ENCODE measurements around the gene ANXA6.

The ANXA6 gene

DNA sequence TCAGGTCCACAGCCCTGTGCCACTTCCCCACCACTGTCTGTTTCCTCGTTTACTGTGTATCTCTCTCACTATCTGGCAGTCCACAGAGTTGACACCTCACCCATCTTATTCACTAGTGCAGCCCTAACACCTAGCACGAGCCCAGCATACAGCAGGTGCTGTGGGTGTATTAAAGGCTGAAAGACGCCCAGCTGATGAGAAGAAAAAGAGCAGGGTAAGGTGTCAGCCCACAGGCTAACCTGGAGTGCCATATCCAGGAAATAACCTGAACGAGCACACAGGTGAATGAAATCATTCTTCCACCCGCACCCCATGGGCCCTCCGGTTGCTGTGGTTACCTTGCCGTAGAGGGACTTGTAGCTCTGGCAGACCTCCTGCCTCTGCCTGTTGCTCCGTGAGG, 18.6 kb downstream of the ANXA6 start:
- Histone ChIP-seq H3K27ac (ENCODE audit: low read length) (no peak overlapping the region), H3K9me3 (ENCODE audit: insufficient read depth, low read depth, low read length) (no peaks in the 10 kb centered on the region), H3K36me3 (ENCODE audit: insufficient read depth, low read depth, low read length) (peaks cover 57% of the 10 kb centered on the region), H3K4me1 (ENCODE audit: insufficient read depth, low read length) (peaks cover 10% of the 10 kb centered on the region; the same call in 1 of the 2 replicates), H3K27me3 (ENCODE audit: insufficient read depth, low read length) (no peaks in the 10 kb centered on the region), H3K9ac (ENCODE audit: low read depth, low read length) (no peak overlapping the region), H3K4me3 (ENCODE audit: low read length) (no peak overlapping the region)

- Histone ChIP-seq H3K27me3 (ENCODE audit: insufficient read depth, low read length) (no peaks in the 10 kb centered on the region), H3K9me3 (ENCODE audit: insufficient read depth, low read depth, low read length) (no peaks in the 10 kb centered on the region), H3K4me1 (ENCODE audit: insufficient read depth, low read length) (peaks cover 10% of the 10 kb centered on the region; the same call in 1 of the 2 replicates), H3K36me3 (ENCODE audit: insufficient read depth, low read depth, low read length) (peaks cover 65% of the 10 kb centered on the region), H3K27ac (ENCODE audit: low read length) (no peak overlapping the region), H3K9ac (ENCODE audit: low read depth, low read length) (no peak overlapping the region), H3K4me3 (ENCODE audit: low read length) (no peak overlapping the region)
Observed at GRCh38 chr5:151138114-151138513, 19.5 kb downstream of the ANXA6 start.

DNA sequence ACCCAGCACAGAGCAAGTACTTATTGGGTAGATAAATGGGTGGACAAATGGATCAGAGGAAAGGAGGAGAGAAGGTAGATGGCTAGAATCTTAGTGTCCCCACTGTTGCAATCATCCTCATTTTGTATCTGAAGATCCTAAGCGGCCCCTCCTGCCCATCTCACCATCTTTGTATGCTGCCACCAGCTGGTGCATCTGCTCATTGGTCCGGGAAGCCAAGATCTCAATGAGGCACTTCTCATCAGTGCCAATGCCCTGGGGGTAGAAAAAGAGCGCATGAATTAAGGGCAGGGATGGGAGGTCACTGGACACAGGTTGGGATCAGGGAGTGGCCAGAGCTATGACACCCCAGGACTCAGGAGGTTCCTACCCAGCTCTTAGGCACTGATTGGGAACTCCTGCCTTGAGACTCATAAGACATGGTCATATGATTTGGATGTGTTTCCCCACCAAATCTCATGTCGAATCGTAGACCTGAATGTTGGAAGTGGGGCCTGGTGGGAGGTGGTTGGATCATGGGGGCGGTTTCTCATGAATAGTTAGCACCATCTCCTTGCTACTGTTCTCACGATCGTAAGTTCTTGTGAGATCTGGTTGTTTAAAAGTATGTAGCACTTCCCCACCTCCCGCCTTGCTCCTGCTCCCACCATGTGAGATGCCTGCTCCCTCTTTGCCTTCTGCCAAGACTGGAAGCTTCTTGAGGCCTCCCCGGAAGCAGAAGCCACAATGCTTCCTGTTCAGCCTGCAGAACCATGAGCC, 20.3 kb downstream of the ANXA6 start:
- peaks cover 73% of the 10 kb centered on the region for H3K36me3 ChIP-seq (ENCODE audit: insufficient read depth, low read depth, low read length)
- no peaks in the 10 kb centered on the region for H3K27me3 ChIP-seq (ENCODE audit: insufficient read depth, low read length)
- no peaks in the 10 kb centered on the region for H3K9me3 ChIP-seq (ENCODE audit: insufficient read depth, low read depth, low read length)
- H3K9ac ChIP-seq (ENCODE audit: low read depth, low read length) = no peak overlapping the region
- H3K4me1 ChIP-seq (ENCODE audit: insufficient read depth, low read length) = peaks cover 10% of the 10 kb centered on the region; the same call in 1 of the 2 replicates
- H3K4me3 ChIP-seq (ENCODE audit: low read length) = no peak overlapping the region
- no peak overlapping the region for H3K27ac ChIP-seq (ENCODE audit: low read length)

- Histone ChIP-seq H3K4me1 (ENCODE audit: insufficient read depth, low read length) (no peaks in the 10 kb centered on the region), H3K9me3 (ENCODE audit: insufficient read depth, low read depth, low read length) (no peaks in the 10 kb centered on the region), H3K4me3 (ENCODE audit: low read length) (no peak overlapping the region), H3K9ac (ENCODE audit: low read depth, low read length) (no peak overlapping the region), H3K36me3 (ENCODE audit: insufficient read depth, low read depth, low read length) (peaks cover 97% of the 10 kb centered on the region), H3K27me3 (ENCODE audit: insufficient read depth, low read length) (no peaks in the 10 kb centered on the region), H3K27ac (ENCODE audit: low read length) (no peak overlapping the region)
Observed at GRCh38 chr5:151134228-151134627, 23.4 kb downstream of the ANXA6 start.

- H3K36me3 ChIP-seq (ENCODE audit: insufficient read depth, low read depth, low read length) = peaks cover 96% of the 10 kb centered on the region
Observed at GRCh38 chr5:151132963-151133362, 24.6 kb downstream of the ANXA6 start.

DNA sequence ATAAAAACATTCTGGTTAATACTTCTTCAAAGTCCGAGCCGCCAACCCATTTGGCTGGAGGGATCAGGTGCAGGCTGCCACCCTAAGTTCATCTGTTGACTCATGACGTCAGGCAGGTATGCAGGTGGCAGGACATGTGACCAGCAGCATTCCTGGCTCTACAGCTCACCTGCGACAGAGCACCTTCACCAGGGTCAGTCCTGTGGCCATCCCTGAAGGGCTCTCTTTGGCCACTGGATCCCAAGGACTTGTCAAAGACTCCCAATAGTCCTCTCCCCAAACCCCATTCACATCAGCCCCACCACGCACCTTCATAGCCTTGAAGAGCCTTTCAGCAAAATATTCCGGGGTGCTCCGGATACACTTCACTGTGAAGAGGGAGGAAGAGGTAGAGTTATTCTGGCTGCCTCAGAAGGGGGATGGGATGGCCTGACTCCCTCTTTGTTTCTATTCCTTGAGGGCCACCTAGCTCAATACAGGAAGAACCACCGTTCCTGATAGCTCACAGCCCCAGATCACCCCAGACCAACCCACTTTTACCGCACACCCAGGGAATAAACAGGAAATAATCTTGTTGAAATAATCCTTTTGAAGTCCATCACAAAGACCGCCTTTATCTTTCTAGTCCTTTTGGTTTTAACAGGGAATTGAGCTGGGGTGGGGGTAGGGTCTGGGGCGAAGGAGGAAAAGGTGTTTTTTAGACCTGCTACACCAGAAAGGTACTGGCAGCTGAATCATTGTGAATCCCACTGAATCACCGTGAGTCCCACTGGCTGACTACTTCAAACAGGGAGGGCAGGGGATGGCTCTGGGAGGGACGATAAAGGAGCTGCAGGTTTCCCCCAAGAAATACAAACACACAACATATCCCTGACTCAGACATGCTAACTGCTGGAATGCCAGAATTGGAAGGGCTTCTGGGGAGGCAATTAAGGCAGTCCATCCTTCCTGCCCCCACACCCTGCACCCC, 26.4 kb downstream of the ANXA6 start:
- H3K4me1 ChIP-seq (ENCODE audit: insufficient read depth, low read length) = no peaks in the 10 kb centered on the region
- H3K27me3 ChIP-seq (ENCODE audit: insufficient read depth, low read length) = no peaks in the 10 kb centered on the region
- H3K9me3 ChIP-seq (ENCODE audit: insufficient read depth, low read depth, low read length) = no peaks in the 10 kb centered on the region
- H3K36me3 ChIP-seq (ENCODE audit: insufficient read depth, low read depth, low read length) = peaks cover 90% of the 10 kb centered on the region
- H3K4me3 ChIP-seq (ENCODE audit: low read length) = no peak overlapping the region
- no peak overlapping the region for H3K27ac ChIP-seq (ENCODE audit: low read length)
- no peak overlapping the region for H3K9ac ChIP-seq (ENCODE audit: low read depth, low read length)

More at GRCh38 chr5:151132963-151133362, 24.6 kb downstream of the ANXA6 start:
- no peaks in the 10 kb centered on the region for H3K4me1 ChIP-seq (ENCODE audit: insufficient read depth, low read length)
- no peaks in the 10 kb centered on the region for H3K27me3 ChIP-seq (ENCODE audit: insufficient read depth, low read length)
- H3K4me3 ChIP-seq (ENCODE audit: low read length) = no peak overlapping the region
- H3K9me3 ChIP-seq (ENCODE audit: insufficient read depth, low read depth, low read length) = no peaks in the 10 kb centered on the region
- H3K9ac ChIP-seq (ENCODE audit: low read depth, low read length) = no peak overlapping the region
- no peak overlapping the region for H3K27ac ChIP-seq (ENCODE audit: low read length)

DNA sequence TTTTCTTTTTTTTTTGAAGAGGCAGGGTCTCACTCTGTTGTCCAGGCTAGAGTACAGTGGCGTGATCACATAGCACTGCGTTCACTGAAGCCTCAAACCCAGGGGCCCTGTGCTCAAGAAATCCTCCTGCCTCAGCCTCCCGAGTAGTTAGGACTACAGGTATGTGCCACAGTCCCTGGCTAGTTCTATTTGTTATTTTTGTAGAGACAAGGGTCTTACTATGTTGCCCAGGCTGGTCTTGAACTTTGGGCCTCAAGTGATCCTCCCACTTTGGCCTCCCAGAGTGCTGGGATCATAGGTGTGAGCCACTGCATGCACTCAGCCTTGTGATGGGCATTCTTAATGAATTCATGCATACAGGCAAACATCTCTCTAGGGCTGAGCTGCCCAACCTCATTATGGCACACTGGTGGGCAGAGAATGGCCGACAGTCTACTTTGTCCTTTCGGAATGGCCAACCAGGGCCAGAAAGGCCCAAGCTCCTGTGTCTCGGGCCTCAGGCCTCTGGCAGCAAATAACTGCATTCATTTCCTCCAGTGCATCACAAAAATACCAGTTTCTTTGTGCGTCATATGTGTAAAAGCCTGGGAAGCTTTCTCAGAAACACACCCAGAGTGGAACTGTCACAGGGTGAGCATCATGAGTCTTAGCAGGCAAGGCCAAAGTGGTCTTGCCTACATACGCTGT, 27.2 kb downstream of the ANXA6 start:
- H3K4me3 ChIP-seq (ENCODE audit: low read length) = no peak overlapping the region
- no peak overlapping the region for H3K9ac ChIP-seq (ENCODE audit: low read depth, low read length)
- H3K9me3 ChIP-seq (ENCODE audit: insufficient read depth, low read depth, low read length) = no peaks in the 10 kb centered on the region
- H3K36me3 ChIP-seq (ENCODE audit: insufficient read depth, low read depth, low read length) = peaks cover 89% of the 10 kb centered on the region
- no peak overlapping the region for H3K27ac ChIP-seq (ENCODE audit: low read length)
- no peaks in the 10 kb centered on the region for H3K27me3 ChIP-seq (ENCODE audit: insufficient read depth, low read length)
- H3K4me1 ChIP-seq (ENCODE audit: insufficient read depth, low read length) = no peaks in the 10 kb centered on the region

- Histone ChIP-seq H3K9me3 (ENCODE audit: insufficient read depth, low read depth, low read length) (no peaks in the 10 kb centered on the region), H3K4me1 (ENCODE audit: insufficient read depth, low read length) (no peaks in the 10 kb centered on the region), H3K27ac (ENCODE audit: low read length) (no peak overlapping the region), H3K4me3 (ENCODE audit: low read length) (no peak overlapping the region), H3K9ac (ENCODE audit: low read depth, low read length) (no peak overlapping the region), H3K27me3 (ENCODE audit: insufficient read depth, low read length) (no peaks in the 10 kb centered on the region), H3K36me3 (ENCODE audit: insufficient read depth, low read depth, low read length) (peaks cover 84% of the 10 kb centered on the region)
Observed at GRCh38 chr5:151128817-151129216, 28.8 kb downstream of the ANXA6 start.

GRCh38 chr5:151127926-151128325, 29.7 kb downstream of the ANXA6 start:
- Histone ChIP-seq H3K9ac (ENCODE audit: low read depth, low read length) (no peak overlapping the region), H3K27me3 (ENCODE audit: insufficient read depth, low read length) (no peaks in the 10 kb centered on the region), H3K9me3 (ENCODE audit: insufficient read depth, low read depth, low read length) (no peaks in the 10 kb centered on the region), H3K27ac (ENCODE audit: low read length) (no peak overlapping the region), H3K36me3 (ENCODE audit: insufficient read depth, low read depth, low read length) (peaks cover 84% of the 10 kb centered on the region), H3K4me1 (ENCODE audit: insufficient read depth, low read length) (no peaks in the 10 kb centered on the region), H3K4me3 (ENCODE audit: low read length) (no peak overlapping the region)

- Histone ChIP-seq H3K27ac (ENCODE audit: low read length) (no peak overlapping the region), H3K36me3 (ENCODE audit: insufficient read depth, low read depth, low read length) (peaks cover 84% of the 10 kb centered on the region), H3K9ac (ENCODE audit: low read depth, low read length) (no peak overlapping the region), H3K4me3 (ENCODE audit: low read length) (no peak overlapping the region), H3K4me1 (ENCODE audit: insufficient read depth, low read length) (no peaks in the 10 kb centered on the region), H3K9me3 (ENCODE audit: insufficient read depth, low read depth, low read length) (no peaks in the 10 kb centered on the region), H3K27me3 (ENCODE audit: insufficient read depth, low read length) (no peaks in the 10 kb centered on the region)
Observed at GRCh38 chr5:151126199-151126645, 31.4 kb downstream of the ANXA6 start.

DNA sequence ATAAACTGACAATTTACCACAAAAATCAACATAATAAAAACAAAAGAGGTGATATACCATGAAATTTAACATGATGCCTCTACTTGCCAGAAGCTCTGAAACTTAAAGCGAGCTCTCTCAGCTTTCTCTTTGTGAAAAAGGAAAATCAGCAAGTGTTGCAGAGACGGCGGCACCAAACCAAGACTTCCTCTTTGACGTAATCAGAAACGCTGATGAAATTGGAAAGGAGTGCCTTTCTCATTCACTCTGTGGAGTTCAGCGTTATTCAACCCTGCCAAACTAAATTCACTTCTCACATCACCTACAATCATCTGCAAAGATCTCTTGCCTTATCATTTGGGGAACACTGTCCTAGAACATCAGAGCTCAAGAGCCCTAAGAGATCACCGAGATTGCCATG, 32.2 kb downstream of the ANXA6 start:
- H3K36me3 ChIP-seq (ENCODE audit: insufficient read depth, low read depth, low read length) = peaks cover 83% of the 10 kb centered on the region
- no peak overlapping the region for H3K9ac ChIP-seq (ENCODE audit: low read depth, low read length)
- no peak overlapping the region for H3K27ac ChIP-seq (ENCODE audit: low read length)
- H3K4me3 ChIP-seq (ENCODE audit: low read length) = no peak overlapping the region
- H3K9me3 ChIP-seq (ENCODE audit: insufficient read depth, low read depth, low read length) = no peaks in the 10 kb centered on the region
- H3K27me3 ChIP-seq (ENCODE audit: insufficient read depth, low read length) = no peaks in the 10 kb centered on the region
- no peaks in the 10 kb centered on the region for H3K4me1 ChIP-seq (ENCODE audit: insufficient read depth, low read length)
